K562 (cell line): Measurements from ENCODE around the gene RING1. TPM values are rescaled to one million over a fixed set of nuclear protein-coding genes. Genes with fewer than 3 reads are reported as not detected.

Experiments
- ARID2 ChIP-seq: fragments of 450-650 bp; IDR thresholded peaks from 2 replicates; pipeline ENCODE4 v1.6.1; 2017; ENCODE audit warnings: antibody characterized with exemption, mild to moderate bottlenecking
- E2F3 ChIP-seq: fragments of 250-450 bp; sonication (Bioruptor Pico); IDR thresholded peaks from 2 replicates; pipeline ENCODE4 v1.4.0; 2020; ENCODE audit warnings: mild to moderate bottlenecking
- E2F6 ChIP-seq, 2 experiments: IDR thresholded peaks; 2 replicates each; pipeline ENCODE4 v1.6.1; 2011; ENCODE audit warnings: borderline replicate concordance in 1 of 2, control low read depth in 1 of 2, low read depth in 1 of 2, low read length in 1 of 2, mild to moderate bottlenecking in 1 of 2, mixed read lengths in 1 of 2, moderate library complexity in 1 of 2; ENCODE audit not compliant: insufficient read depth in 1 of 2, insufficient read length in 1 of 2, poor library complexity in 1 of 2, severe bottlenecking in 1 of 2; ENCODE audit errors: extremely low read depth in 1 of 2
- EP400 ChIP-seq: fragments of 450-650 bp; IDR thresholded peaks from 2 replicates; pipeline ENCODE4 v1.6.1; 2017; ENCODE audit warnings: antibody characterized with exemption, mild to moderate bottlenecking, moderate library complexity
- ESRRA ChIP-seq: fragments of 450-650 bp; IDR thresholded peaks from 2 replicates; pipeline ENCODE4 v1.6.1; 2014; ENCODE audit warnings: low read depth, mild to moderate bottlenecking, moderate library complexity, borderline replicate concordance
- FOXK1 ChIP-seq: sonication (generic); formaldehyde crosslinking; IDR thresholded peaks from 2 replicates; pipeline ENCODE4 v1.8.0; 2022; ENCODE audit warnings: missing genetic modification reagents, mild to moderate bottlenecking, borderline replicate concordance
- GABPB2 ChIP-seq: fragments of 250-450 bp; sonication (Bioruptor Pico); conservative IDR thresholded peaks from 2 replicates; pipeline ENCODE4 v1.5.1; 2021; ENCODE audit warnings: mild to moderate bottlenecking
- GATAD2A ChIP-seq: fragments of 450-650 bp; IDR thresholded peaks from 2 replicates; pipeline ENCODE4 v1.6.1; 2017
- HNRNPK ChIP-seq: fragments of 200-400 bp; formaldehyde crosslinking; IDR thresholded peaks from one replicate; pipeline ENCODE4 v1.6.1; 2018; ENCODE audit warnings: mild to moderate bottlenecking, low read depth, low read length; ENCODE audit not compliant: poor library complexity, severe bottlenecking
- KDM1A ChIP-seq, 2 experiments: fragments of 450-650 bp; IDR thresholded peaks; 2 replicates each; pipeline ENCODE4 v1.6.1; 2016; ENCODE audit warnings: mild to moderate bottlenecking in 2 of 2
- REST ChIP-seq, 2 experiments: fragments of 450-650 bp; formaldehyde crosslinking in 1 of 2; IDR thresholded peaks; 2 replicates each; pipeline versions ENCODE4 v1.4.0 to v1.6.1; 2014 to 2020; ENCODE audit warnings: mild to moderate bottlenecking in 2 of 2, borderline replicate concordance in 1 of 2, low read depth in 1 of 2
- TRIM28 ChIP-seq: fragments of 450-650 bp; IDR thresholded peaks from 2 replicates; pipeline ENCODE4 v1.6.1; 2017
- ZBED1 ChIP-seq: IDR thresholded peaks from 2 replicates; pipeline ENCODE4 v1.6.1; 2014
- ZNF140 ChIP-seq: fragments of 250-450 bp; sonication (Bioruptor Pico); IDR thresholded peaks from 2 replicates; pipeline ENCODE4 v1.8.0; 2021; ENCODE audit warnings: moderate library complexity, mild to moderate bottlenecking, inconsistent platforms
- ZNF174 ChIP-seq: fragments of 250-450 bp; sonication (Bioruptor Pico); IDR thresholded peaks from 2 replicates; pipeline ENCODE4 v1.4.0; 2020; ENCODE audit warnings: mild to moderate bottlenecking
- ZNF384 ChIP-seq: IDR thresholded peaks from 2 replicates; pipeline ENCODE4 v1.6.1; 2012; ENCODE audit warnings: low read depth, low read length, improper control_type of control experiment
- ZNF436 ChIP-seq: fragments of 250-450, 450-650 bp; sonication (Bioruptor Pico); formaldehyde crosslinking; IDR thresholded peaks from 2 replicates; pipeline ENCODE4 v1.7.0; 2020; ENCODE audit warnings: mild to moderate bottlenecking
- ZNF717 ChIP-seq: fragments of 250-450 bp; sonication (Bioruptor Pico); IDR thresholded peaks from 2 replicates; pipeline ENCODE4 v1.5.0; 2021
- polyA plus RNA-seq, 8 experiments: library from polyadenylated mRNA; depleted of rRNA in 4 of 8; stranded (reverse) in 5 of 8; unstranded in 3 of 8; fragments of >200 nt; fragmentation: Nextera tagmentation in 2 of 8; fragmentation: Illumina TruSeq in 1 of 8; extraction: Ambion mirVana in 2 of 8; extraction: Trizol in 1 of 8; gene quantifications; 2 replicates each; pipeline versions ENCODE4 v1.2.1 to v1.2.3, GENCODE V29; 2011 to 2014; ENCODE audit warnings: inconsistent platforms in 1 of 8, missing spikeins in 1 of 8
- total RNA-seq, 7 experiments: library from RNA; depleted of rRNA in 6 of 7; stranded (reverse); fragments of >200 nt in 6 of 7; fragmentation: Illumina TruSeq in 2 of 7; extraction: Trizol in 2 of 7; gene quantifications; 2 replicates each; pipeline versions ENCODE4 v1.2.1 to v1.2.3, GENCODE V29; 2011 to 2021; ENCODE audit warnings: low replicate concordance in 1 of 7

RING1 gene
- total and polyA plus RNA-seq, 9 of the 15 experiments (the other 6 are each of a cell fraction or from before 2014, with no cell fraction given): 4.2 to 59.1 (median 36.9) TPM

- TF ChIP-seq REST (IDR thresholded peaks at IDR 0.05; ENCODE audit: borderline replicate concordance) (no peak), REST (CRISPR knock-in tag; IDR thresholded peaks at IDR 0.05; ENCODE audit: low read depth) (0 out of 2 replicates have a peak, but pooled peaks have one; percentile 53), ZNF140 (CRISPR knock-in tag) (no peak), EP400 (peak; percentile 88), ZNF384 (no peak), KDM1A (IDR thresholded peaks at IDR 0.05) (peak in 1 of 2 experiments; percentile 47; a peak in 1 of 4 replicates), ZNF174 (CRISPR knock-in tag) (no peak), E2F3 (peak; percentile 90), ZNF436 (CRISPR knock-in tag) (no peak), GABPB2 (CRISPR knock-in tag) (peak; percentile 50; the same call in 1 of the 2 replicates), FOXK1 (no peak), ZBED1 (peak; percentile 67; the same call in 1 of the 2 replicates), ARID2 (no peak), GATAD2A (peak; percentile 99), TRIM28 (0 out of 2 replicates have a peak, but pooled peaks have one; percentile 17), ESRRA (peak; percentile 45), HNRNPK (no peak), E2F6 (IDR thresholded peaks at IDR 0.05; ENCODE audit: borderline replicate concordance in 1 of 2, extremely low read depth in 1 of 2, insufficient read depth in 1 of 2, insufficient read length in 1 of 2, low read depth in 1 of 2, low read length in 1 of 2, poor library complexity in 1 of 2, severe bottlenecking in 1 of 2) (peak; percentile 73 to 76), ZNF717 (CRISPR knock-in tag) (no peak)
These were observed at the start of gene RING1 (continued) for GRCh38 chr6:33208091-33208967.
